ENCODE data around the gene NPHP1.

DNA sequence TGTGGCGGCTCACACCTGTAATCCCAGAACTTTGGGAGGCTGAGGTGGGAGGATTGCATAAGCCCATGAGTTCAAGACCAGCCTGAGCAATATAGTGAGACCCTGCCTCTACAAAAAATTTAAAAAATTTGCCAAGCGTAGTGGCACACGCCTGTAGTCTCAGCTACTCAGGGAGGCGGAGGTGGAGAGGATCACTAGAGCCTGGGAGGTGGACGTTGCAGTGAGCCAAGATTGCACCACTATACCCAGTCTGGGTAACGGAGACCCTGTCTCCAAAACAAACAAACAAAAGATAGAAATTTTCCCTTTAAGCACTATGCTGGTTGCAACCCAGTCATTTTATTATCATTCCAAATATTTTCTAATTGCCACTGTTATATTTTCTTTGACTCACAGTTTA lies 32.3 kb downstream of the NPHP1 start:
- TF ChIP-seq POLR2A (IDR thresholded peaks at IDR 0.05; ENCODE audit: control extremely low read depth in 1 of 2, low read depth in 2 of 2, low read length in 2 of 2) (no peak), JUN (IDR thresholded peaks at IDR 0.05; ENCODE audit: low read depth, low read length) (no peak), PHF8 (conservative IDR thresholded peaks at IDR 0.05; ENCODE audit: low read depth, low read length) (no peak), KDM1A (IDR thresholded peaks at IDR 0.05; ENCODE audit: borderline replicate concordance, low read length) (no peak), YY1 (IDR thresholded peaks at IDR 0.05; ENCODE audit: low read depth, low read length) (no peak), ZNF274 (IDR thresholded peaks at IDR 0.05; ENCODE audit: borderline replicate concordance, extremely low read depth, low read length) (no peak), EZH2 (IDR thresholded peaks at IDR 0.05; ENCODE audit: low read depth, low read length, severe bottlenecking) (no peak), RXRA (IDR thresholded peaks at IDR 0.05; ENCODE audit: insufficient read depth, low read depth, low read length) (no peak), POU5F1 (IDR thresholded peaks at IDR 0.05; ENCODE audit: low read depth, low read length) (no peak), RAD21 (IDR thresholded peaks at IDR 0.05 in 1 of 2, conservative IDR thresholded peaks at IDR 0.05 in 1 of 2; ENCODE audit: low read depth in 2 of 2, low read length in 2 of 2) (no peak)
- TF ChIP-seq, protein P1, sequence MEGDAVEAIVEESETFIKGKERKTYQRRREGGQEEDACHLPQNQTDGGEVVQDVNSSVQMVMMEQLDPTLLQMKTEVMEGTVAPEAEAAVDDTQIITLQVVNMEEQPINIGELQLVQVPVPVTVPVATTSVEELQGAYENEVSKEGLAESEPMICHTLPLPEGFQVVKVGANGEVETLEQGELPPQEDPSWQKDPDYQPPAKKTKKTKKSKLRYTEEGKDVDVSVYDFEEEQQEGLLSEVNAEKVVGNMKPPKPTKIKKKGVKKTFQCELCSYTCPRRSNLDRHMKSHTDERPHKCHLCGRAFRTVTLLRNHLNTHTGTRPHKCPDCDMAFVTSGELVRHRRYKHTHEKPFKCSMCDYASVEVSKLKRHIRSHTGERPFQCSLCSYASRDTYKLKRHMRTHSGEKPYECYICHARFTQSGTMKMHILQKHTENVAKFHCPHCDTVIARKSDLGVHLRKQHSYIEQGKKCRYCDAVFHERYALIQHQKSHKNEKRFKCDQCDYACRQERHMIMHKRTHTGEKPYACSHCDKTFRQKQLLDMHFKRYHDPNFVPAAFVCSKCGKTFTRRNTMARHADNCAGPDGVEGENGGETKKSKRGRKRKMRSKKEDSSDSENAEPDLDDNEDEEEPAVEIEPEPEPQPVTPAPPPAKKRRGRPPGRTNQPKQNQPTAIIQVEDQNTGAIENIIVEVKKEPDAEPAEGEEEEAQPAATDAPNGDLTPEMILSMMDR (IDR thresholded peaks at IDR 0.05; ENCODE audit: control extremely low read depth in 1 of 3, insufficient read depth in 1 of 3, low read depth in 1 of 3, low read length in 3 of 3), result no peak
- TF ChIP-seq, protein P2, sequence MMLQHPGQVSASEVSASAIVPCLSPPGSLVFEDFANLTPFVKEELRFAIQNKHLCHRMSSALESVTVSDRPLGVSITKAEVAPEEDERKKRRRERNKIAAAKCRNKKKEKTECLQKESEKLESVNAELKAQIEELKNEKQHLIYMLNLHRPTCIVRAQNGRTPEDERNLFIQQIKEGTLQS (IDR thresholded peaks at IDR 0.05; ENCODE audit: insufficient read depth, low read depth, low read length), result no peak
- TF ChIP-seq, protein P3, sequence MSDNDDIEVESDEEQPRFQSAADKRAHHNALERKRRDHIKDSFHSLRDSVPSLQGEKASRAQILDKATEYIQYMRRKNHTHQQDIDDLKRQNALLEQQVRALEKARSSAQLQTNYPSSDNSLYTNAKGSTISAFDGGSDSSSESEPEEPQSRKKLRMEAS (IDR thresholded peaks at IDR 0.05), result no peak
